SKM-1 (cell line): Measurements from ENCODE around the gene CCR7.
"Not testable (repeated sequence)": the region's sequence is repeated elsewhere in the genome, so short reads cannot be mapped to it uniquely, and the experiment has no call there.

Source experiments
- DNase-seq: peaks from one replicate; lab custom pipeline; 2025; ENCODE audit not compliant: unreplicated experiment; lab: John Stamatoyannopoulos, UW

CCR7 gene

DNA sequence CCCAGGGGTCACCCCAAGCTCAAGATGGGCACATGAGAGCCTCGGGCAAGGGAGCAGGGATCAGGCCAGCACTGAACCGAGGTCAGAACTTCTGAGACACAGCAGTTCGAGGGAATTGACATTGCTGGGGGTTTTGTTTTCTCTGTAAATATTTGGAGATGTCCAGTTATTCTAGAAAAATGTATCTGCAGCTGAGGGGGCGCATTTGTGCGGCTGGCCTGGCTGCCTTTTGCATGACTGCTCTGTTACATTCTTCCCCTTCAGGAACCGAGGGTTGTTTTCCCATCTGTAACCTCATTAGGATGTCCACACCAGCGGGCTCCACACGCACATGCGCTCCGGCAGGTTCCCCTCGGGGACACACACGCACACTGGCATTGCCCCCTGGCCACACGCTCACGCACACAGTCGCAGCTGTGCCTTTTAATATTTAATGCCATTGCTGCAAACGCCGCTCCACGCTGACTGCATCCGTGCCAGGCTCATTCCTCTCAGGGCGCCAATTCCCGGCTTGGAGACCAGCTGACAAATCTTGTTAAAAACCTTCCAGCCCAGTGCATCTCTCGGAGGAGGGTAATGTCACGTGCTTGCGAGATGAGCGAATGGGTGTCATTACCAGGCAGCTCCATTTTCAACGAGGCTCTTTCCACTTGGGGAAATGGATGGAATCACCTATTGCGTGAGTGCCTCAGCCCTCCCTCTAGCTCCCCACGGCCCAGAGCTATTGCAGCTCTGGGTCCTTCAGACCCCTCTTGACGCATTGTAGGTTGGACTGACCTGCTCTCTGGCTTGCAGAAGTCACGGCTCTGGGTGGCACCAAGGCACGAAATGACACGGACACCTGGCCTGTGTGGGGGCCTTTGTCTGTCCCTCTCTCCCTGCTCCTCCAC is 13.1 kb downstream of the CCR7 start:
- no peak for DNase-seq

DNA sequence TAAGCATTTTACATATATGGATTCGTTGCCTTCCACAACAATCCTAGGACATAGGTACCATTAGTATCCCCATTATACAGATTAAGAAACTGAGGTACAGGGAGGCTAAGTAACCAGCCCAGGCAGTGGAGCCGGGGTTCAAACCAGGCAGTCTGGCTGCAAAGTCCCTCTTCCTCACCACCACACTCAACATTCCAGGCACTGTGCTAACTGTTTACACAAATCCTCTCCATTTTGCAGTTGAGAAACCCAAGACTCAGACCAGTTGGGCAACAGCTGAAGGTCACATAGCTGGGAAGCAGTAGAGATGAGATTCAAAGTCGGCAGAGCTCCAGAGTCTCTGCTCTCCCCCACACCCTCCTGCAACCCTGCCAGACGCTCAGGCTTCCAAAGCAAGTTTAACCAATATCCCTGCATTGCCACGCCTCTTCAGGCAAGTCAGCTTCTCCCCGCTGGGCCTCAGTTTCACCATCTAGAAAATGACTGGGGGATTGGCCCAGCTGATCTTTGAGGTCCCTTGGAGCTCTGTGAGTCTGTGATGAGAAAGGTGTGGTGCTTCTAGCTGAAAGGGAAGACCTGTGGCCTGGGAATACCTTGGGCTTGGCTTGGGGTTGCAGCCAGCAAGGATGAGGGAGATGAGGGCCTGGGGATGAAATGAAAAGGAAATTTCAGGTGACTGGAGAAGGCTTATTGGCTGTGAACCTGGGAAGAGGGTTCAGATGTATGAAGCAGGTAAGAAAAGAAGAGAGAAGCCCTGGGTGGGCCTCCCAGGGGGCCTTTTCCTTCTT is 14.0 kb downstream of the CCR7 start:
- DNase-seq = no peak

DNA sequence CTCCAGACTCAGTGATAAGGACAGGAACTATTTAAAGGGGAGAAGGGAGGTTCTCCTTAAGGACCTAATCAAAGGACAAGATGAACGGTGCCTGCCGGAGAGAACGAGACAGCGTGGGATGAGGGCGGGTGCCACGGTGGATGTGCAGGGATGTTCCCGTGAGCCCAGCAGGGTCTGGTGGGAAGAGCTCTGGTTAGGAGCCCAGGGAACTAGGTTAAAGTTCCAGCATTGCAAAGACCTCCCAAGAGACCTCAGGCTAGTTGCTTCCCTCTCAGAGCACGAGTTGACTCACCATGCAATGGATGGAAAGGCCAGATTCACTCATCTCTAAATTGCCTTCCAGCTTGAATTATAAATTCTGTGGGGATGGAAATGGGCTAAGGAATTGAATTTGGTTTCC is 14.7 kb downstream of the CCR7 start:
- DNase-seq = no peak

DNA sequence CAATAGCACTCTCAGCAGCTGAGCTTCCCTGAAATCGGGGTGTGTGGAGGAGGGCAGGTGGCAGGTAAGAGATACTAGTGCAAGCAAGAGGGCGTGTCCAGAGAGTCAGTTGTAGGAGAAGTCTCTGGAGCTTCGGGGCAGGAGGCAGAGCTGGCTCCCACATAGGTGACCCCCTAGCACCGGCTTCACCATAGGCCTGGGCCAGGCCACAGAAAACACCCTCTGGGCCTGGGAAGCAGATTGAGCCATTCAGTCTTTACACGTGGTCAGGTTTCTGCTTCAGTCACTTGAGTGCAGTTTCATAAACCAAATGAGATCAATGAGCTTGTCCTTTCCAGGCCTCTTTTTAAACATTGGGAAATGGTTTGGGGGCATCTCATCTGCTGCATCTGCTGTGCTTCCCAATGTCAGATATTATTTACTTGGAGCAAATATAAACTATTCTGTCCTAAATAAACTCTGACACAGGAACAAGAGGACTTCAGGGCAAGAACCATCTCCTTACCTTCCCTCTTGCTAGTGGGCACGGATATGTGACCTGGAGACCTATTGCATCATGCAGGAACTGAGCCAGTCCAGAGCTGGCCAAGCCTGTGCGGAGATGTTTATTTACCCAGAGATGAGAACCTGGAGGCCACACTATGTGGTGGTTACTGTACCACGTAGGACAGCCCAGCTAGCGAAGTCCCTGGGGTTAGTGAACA is 16.1 kb downstream of the CCR7 start:
- no peak for DNase-seq

DNA sequence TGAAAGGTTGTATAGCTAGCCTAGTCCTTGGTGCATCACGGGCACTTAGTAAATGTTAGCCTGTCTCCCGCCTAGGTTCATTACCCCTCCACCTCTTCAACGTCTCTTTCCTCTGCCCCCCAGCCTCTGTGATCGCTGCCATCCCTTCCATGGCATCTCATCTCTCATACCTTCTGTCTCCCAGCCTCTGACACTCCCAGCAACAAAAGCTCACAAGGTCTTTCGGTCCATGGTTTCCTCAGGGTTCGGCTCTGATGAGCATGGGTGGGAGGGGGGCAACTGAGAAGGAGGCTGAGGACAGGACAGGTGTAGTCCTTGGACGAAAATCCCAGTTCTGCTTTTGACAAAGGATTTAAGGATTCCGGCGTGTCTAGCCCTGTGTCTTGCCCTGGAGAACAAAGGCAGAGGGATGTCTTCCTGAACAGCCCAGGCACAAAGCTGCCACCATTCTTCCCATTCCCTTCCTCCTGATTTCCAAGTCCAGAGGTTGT is 16.7 kb downstream of the CCR7 start:
- no peak for DNase-seq

DNA sequence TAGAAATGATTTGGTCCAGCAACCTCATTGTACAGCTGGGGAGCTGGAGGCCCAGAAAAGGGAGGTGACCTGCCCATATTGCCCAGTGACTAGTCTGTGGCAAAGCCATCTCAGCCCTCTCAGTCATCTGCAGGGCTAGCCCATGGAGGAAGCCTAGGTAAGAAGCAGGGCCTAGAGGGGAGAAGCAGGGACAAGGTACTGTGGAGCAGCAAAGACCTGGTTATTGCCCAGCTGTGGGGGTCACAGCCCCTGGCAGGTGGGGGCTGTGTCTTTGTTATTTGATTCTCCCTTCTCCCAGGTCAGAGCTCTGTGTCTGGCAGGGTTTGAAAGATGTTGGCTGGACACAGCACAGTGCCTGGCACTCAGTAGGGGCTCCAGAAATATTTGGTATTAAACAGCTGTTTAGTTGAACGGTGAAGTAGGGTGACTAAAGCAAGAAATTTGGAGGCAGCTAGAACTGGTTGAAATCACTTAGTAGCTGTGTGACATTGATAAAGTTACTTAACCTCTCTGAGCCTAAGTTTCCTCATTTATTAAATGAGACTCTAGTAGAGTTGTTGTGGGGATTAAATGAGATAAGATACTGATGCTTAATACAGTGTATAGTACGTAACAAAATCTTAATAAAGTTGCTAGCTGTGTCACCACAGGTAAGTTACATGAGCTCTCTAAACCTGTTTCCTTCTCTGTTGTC is 17.3 kb downstream of the CCR7 start:
- DNase-seq = no peak

DNA sequence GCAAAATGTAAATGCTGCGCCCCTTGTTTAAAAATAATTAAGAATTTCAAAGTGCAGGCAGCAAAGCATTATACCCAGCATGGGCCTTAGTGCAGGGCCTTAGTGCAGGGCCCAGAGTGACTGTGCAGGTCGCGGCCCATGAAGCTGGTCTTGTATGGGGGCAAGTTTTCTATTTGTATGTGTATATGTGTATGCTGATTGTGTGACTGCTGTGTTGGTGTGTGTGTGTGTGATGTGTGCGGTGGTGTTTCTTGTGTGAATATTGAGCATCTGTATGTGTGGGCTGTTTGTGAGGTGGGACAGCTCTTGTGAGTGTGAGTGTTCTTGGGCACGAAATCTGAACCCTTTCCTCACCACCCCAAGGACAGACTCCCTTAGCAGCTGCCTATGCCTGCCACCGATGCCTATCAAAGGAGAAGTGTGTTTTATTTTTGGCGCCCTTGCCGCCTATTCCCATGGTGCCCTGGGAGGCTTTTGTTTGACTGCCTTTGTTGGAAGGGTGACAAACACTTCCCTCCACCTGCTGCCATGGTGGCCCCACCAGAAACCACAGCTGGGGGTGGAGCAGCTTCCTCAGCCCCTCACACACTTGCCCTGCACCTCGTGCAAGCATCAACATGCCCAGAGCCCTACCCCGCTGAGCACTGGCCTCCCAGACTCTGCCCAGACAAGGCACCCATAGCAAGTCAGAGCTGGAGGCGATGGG is 18.0 kb downstream of the CCR7 start:
- peak; percentile 43 for DNase-seq

DNA sequence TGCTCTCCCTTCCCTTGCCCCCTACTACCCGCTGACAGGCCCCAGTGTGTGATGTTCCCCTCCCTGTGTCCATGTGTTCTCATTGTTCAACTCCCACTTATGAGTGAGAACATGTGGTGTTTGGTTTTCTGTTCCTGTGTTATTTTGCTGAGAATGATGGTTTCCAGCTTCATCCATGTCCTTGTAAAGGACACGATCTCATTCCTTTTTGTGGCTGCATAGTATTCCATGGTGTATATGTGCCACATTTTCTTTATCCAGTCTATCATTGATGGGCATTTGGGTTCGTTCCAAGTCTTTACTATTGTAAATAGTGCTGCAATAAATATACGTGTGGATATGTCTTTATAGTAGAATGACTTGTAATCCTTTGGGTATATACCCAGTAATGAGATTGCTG is 18.8 kb downstream of the CCR7 start:
- not testable (repeated sequence) for DNase-seq

DNA sequence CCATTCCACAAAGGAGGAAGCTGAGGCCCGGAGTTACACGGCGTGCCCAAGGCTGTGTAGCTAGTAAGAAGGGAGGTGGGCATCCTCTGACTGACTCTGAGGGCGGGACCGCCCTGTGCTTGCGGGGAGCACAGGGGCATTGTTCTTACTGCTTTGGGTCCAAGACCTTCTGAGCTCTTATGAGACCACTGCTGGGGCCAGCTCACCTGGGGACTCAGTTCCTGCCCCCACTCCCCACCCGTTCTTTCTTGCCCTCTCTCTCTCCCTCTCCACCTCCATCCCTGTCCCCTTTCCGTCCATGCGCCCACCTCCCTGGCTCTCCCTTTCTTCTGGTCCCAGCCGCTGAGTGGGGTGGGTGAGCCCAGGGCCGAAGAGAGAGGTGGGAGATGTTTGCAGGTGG is 19.6 kb downstream of the CCR7 start:
- no peak for DNase-seq

DNA sequence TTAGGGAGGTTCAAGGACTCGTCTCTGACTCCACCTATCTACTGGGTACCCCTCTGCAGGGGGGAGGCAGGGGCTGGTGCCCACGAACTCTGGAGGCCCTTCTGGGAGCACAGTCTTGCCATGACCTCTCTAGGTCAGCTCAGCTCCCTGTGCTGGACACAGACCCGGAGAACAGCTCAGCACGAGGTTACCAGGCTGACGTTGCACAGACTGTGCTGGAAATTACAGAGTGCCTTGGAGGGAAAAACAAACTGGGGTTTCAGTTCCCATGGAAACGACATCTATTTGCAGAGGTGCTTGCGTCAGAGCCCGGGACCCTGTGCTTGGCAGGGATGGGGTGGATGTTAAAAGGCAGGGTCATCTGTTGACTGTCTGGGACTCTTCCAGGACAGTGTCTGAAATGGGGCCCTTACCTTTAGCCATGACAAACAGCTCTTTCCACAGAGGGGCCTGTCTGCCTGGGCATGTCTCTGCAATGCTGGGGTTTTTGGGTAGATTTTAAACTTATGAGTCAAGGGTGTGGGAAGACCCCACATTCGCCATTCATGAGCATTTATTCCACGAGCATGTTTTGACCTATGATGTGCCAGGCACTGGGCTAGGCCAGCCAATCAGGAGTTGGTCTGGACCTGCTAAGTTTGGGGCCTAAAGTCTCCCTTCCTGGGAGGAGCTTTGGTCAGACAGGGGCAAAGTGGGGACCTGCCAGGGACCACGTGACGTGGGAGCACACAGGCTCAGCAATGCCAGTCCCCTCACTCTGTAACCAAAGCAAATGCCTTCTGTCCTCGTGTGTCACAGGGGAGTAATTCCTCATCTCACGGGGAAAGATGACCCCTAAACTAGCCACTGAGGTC is 22.5 kb downstream of the CCR7 start:
- no peak for DNase-seq

DNA sequence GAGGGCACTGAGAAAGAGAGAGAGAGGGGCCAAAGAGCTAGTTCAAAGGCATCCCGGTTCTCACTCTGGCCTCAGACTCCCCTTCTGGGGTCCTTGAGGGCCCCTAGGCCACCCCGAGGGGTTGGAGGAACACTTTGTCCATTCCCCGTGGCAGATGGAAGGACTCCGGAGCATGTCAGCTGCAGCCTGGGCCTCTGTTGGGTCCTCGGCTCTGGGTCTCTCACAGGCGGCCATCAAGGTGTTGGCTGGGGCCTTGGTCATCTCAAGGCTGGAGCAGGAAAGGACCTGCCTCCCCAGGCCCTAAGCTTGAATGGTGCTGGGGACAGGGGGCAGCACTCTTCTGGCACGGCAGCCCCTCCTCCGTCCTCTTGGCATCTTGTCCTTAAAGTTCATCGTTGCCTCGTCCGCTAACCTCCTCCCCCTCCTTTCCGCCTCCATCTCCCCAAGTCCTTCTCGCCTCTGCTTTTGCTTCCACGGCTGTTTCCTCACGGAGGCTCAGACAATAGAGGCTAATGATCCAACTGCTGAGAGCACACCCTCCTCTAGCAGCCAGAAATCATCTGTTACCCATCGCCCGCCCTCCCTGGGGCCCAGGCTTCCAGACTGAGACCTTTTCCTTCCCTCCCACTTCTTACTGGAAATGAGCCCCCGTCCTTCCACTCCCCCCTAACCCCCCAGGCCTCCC is 23.3 kb downstream of the CCR7 start:
- DNase-seq = no peak

DNA sequence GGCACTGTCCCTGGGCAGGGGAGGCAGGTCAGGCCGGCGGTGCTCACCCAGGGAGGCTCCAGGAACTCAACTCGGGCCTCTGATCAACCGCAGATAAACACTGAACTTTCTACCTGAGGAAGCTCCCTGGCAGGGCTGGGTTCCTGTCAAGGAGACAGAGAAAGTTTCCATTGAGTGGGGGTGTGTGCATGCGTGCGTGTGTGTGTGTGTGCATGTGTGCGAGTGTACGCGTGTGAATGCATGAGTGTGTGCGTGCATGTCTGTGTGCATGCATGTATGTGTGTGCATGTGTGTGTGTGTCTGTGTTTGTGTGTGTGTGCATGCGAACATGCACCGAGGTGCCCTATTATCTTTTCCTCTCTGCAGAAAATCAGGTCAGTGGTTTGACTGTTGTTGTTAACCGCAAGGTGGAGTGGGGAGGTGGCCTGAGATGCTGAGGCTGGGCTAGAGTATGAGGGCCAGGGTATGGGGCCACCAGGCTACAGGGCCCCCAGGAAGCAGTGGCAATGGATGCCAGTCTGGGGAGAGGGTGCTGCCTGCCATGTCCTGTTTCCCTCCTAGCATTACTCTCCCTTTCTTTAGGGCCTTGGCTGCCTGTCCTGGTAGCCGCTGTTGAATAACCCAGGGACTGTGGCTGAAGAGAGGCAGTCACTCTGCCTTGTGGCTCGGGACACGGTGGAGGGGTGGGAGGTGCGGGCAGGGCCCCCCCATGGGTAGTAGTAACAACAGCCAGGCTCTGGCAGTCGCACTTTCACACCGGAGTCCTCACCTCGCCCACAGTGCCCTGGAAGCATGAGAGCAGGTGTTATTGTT is 24.0 kb downstream of the CCR7 start:
- DNase-seq = no peak

DNA sequence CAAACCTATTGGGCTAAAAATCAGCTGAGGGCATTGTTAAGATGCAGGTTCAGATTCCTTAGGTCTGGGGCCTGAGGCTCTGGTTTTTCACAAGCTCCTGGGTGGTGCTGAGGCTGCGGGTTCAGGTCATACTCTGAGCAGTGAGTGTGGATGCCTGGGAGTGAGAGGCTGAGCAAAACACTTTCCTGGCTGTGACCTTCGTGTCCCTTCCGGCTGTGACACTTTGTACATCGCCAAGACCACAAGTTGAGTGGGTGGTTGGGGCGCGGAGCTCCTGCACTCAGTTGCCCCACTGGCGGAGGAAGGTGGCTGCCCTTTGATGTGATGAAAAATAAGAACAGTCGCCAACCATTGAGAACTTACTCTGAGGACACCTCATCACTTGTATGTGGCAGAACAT is 24.8 kb downstream of the CCR7 start:
- no peak for DNase-seq

DNA sequence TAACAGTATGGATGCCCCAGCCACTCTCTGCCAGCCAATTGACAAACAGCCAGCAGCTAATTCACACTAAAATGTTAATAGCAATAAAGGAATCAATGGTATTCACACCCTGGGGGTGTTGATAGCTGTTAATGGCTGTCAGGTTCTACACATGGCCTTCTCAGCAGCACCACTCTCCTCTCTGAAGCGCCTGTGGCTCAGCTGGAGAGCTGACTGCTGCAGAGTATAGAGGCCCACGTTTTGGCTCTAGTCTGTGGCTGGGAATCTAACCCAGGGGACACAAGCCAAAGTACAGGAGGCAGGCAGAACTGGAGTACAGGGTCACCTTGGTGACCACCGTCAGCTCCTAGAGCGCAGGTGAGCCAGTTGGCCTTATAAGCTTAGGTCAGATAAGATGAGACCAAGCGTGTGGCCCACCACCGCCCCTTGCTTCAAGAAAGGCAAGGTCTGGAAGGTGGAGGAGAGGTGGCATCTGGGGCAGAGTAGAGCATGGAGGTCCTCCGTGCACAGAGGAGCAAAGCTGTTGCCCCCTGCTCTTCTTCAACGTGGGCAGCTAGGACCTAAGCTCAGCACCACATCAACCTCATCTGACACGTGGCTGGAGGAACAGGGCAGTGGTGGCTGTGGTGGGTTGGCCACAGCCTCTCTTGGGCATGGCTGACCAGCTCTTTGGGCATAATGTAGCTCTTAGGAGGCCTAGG is 25.4 kb downstream of the CCR7 start:
- no peak for DNase-seq

DNA sequence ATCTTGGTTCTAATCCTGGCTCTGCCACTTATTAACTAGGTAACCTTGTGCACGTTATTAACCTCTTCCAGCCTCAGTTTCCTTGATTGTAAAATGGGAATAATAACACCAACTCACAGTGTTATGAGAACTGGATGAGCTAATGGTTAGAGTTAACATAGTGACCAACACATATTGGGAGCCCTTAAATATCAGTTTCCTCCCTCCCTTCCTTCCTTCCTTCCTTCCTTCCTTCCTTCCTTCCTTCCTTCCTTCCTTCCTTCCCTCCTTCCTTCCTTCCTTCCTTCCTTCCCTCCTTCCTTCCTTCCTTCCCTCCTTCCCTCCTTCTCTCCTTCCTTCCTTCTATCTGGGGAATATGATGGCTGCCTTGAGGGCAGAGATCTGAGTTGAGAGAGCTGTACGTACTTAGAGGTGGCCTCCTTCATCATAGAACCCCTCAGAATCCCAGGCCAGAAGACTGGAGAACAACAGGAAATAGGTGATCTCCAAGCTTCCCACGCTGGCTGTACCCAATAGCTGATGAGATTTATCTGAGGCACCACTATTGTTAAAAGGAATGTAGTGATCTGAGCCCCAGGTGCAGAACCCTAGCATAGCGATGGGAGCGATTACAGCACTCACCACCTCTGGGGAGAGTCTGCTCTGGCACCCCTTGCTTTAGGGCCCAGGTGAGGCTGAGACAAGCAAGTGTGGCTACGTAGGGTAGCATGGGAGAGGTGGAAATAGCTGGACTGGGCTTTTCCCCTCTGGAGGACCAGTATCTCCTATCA is 26.2 kb downstream of the CCR7 start:
- no peak for DNase-seq
